Measurements from ENCODE around the gene PCNX4.

Gene PCNX4

DNA sequence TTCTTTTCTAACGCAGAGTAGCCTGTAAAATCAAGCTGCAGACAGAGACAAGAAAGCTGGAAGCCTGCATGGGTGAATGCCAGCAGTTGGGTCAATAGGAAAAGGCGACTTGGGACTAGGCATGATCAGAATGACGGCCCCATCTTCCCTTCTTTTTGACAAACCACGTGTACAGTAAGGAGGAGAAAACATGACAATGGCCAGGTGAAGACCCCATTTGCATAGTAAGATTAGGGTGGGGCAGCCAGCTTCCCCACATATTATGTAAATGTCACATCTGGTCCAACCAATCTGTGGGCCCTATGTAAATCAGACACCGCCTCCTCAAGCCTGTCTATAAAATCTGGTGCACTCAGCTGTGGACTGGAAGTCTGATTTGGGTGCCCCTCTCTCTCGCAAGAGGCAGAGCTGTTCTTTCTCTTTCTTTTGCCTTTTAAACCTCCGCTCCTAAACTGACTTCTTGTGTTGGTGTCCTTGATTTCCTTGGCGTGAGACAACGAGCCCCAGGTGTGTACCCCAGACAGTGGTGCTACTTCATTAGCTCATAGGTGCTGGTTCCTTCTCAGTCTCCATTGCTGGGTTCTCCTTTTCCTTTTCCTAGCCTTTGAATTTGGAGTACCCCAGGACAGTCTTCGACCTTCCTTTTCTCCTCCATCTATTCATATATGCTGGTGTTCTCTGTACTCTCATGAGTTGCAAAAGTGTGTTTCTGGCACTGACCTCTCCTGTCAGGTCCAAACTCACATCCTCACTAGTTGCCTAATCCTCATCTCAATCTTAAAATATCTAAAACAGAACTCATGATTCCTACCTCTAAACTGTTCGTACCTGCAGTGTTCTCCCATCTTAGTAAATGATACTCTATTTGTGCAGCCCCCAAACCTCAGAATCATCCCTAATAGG lies 82.9 kb downstream of the PCNX4 start:
- DNase-seq (ENCODE audit: low read depth, low spot score), result no peak

GRCh38 chr14:60175255-60175902 lies 83.7 kb downstream of the PCNX4 start:
- DNase-seq (ENCODE audit: low read depth, low spot score), result no peak

DNA sequence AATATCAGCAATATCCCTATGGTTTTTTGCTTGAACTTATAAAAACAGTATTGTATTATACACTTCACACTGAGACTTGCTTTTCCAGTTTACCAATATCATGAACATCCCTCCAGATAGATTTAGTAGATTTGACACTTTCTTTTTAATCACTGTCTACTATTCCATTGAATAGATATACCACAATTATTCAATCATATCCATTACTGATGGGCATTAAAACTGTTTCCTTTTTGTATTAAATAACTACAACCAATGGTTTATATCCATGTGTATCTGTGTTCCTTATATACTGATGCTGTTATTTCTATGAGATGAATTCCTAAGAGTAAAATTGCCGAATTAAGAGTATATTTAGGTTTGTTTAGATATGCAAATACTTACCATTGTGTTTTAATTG lies 86.4 kb downstream of the PCNX4 start:
- DNase-seq (ENCODE audit: low read depth, low spot score), result no peak

- no peak for DNase-seq (ENCODE audit: low read depth, low spot score)
These were observed 87.1 kb downstream of the PCNX4 start for GRCh38 chr14:60178820-60179219.

GRCh38 chr14:60179431-60179869 lies 87.7 kb downstream of the PCNX4 start:
- no peak for DNase-seq (ENCODE audit: low read depth, low spot score)

- no peak for DNase-seq (ENCODE audit: low read depth, low spot score)
These were observed 91.4 kb downstream of the PCNX4 start for GRCh38 chr14:60183138-60183537.

- no peak for DNase-seq (ENCODE audit: low read depth, low spot score)
These were observed 92.0 kb downstream of the PCNX4 start for GRCh38 chr14:60183741-60184140.

DNA sequence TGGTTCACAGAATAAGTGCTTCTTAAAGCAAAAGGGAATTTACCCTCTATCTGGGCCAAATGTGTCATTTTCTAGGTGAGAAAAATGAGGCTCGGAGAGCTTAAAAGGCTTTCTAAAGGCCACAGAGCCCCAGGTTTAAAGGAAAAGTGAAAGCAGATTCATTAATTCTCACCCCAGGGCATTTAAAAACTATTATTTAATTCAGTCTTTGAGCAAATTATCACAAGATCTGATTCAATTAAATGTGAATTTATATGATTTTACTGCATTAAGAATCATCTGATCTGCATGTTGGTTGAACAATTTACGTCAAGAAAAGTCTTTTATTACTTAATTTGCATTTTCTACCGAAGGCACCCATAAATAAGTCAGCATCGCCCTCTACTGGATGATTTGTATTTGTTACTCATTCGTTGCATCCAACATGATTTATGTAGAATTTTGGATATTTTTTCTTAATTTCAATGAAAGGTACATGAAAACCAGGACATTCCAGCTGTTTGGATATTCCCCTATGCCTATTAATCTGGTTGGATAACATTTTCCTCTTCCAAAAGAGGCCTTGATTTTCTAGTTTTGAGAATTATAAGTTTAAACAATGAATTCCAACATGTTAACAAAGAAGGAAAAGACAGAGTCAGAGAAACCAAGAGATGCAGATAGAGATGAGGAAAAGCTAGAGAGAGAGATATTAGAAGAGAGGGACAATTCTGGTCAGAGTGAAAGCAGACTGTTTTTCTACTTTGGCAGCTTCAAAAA lies 92.6 kb downstream of the PCNX4 start:
- no peak for DNase-seq (ENCODE audit: low read depth, low spot score)

DNA sequence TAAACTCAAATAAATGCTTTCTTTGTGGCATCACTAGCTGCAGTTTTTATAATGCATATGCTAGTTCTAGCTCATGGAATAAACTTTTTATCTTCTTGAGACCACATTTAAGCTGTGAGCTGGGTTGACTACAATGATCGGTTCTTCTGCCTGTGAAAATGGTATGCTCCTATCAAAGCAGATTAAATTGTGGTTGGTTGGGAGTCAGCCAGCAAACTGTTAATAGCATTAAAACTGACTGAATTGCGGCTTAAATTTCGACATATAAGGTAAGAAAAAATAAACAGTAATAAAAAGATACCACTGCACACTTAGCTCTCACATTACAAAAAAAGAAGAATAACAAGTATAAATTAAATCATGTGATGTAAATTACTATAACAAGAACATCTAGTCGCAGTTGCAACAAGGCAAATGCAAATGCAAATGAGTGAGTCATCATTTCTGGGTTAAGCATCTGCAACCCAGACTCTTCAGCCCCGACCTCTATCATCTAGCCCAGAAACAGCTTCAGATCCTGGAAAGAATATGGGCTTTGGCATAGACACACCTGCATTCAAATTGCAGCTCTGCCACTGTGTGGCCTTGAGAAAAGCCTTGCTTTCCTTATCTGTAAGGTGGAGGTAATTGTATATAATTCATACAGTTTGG lies 93.3 kb downstream of the PCNX4 start:
- no peak for DNase-seq (ENCODE audit: low read depth, low spot score)

GRCh38 chr14:60188115-60188514 lies 96.4 kb downstream of the PCNX4 start:
- no peak for DNase-seq (ENCODE audit: low read depth, low spot score)

DNA sequence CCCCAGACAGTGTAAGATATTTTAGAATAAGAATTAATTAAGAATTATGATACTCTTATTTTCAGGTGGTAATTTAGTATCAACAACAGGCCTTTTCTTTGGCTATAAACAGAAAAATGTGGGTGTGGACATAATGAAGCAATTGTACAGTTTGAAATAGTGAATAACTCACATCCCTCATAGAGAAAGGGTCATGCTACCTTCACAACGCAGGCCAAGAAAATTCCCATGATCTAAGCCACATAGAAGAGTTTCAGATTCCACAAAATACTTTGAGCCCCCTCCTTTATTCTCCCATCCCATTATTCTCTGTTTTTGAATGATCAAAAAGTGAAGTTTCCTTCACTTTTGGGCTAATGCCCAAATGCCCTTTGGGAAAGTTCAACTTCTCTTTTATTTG lies 97.0 kb downstream of the PCNX4 start:
- DNase-seq (ENCODE audit: low read depth, low spot score), result no peak

DNA sequence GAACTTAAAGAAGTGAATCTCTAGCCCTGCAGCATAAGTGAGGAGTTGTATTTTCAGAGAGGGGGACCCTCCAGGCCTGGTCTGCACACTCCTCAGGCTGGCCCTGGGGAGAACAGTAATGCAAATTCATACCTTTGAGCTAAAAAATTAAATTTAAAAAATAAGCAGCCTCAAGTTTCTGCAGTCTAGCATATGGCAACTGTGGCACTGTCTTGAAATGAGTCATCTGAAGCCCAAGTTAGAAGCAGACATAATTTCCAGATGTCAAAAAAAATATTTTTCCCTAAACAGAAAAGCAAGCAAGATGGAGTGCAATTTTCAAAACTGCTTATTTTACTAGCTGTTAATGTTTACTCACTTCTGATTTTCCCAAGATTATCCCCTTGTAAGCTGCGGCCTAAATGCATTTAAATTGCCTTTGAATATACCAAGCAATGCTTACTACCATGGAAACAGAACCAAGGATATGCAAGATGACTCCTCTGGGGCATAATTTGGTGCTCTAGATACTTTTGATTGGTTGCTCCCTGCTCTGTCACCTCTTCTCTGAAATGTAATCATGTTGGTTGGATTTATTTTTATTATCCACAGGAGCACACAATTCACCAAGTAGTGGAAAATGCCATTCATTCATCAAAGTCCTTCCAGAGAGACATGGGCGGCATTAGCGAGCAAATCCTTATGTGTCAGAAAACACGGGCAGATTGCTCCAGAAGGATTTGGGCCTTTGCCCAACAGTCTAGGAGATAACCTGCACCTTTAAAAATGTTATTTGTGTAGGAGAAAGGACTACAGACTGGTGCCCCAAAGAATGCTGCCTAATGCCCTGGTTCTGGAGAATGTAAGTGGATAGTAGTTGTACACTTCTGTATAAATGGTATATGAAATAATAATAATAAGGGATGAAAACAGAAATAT lies 98.5 kb downstream of the PCNX4 start:
- DNase-seq (ENCODE audit: low read depth, low spot score), result no peak

- no peak for DNase-seq (ENCODE audit: low read depth, low spot score)
These were observed 103.6 kb downstream of the PCNX4 start for GRCh38 chr14:60195179-60195810.

GRCh38 chr14:60196291-60196690 lies 104.6 kb downstream of the PCNX4 start:
- no peak for DNase-seq (ENCODE audit: low read depth, low spot score)

GRCh38 chr14:60197629-60198303 lies 106.0 kb downstream of the PCNX4 start:
- DNase-seq (ENCODE audit: low read depth, low spot score), result no peak

DNA sequence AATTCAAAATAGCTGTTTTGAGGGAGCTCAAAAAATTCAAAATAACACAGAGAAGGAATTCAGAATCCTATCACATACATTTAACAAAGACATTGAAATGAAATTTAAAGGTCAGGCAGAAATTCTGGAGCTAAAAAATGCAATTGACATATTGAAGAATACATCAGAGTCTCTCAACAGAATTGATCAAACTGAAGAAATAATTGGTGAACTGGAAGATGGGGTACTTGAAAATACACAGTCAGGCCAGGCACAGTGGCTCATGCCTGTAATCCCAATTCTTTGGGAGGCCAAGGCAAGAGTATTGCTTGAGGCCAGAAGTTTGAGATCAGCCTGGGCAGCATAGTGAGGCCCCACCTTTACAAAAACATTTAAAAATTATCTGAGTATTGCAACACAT lies 107.6 kb downstream of the PCNX4 start:
- DNase-seq (ENCODE audit: low read depth, low spot score), result no peak

DNA sequence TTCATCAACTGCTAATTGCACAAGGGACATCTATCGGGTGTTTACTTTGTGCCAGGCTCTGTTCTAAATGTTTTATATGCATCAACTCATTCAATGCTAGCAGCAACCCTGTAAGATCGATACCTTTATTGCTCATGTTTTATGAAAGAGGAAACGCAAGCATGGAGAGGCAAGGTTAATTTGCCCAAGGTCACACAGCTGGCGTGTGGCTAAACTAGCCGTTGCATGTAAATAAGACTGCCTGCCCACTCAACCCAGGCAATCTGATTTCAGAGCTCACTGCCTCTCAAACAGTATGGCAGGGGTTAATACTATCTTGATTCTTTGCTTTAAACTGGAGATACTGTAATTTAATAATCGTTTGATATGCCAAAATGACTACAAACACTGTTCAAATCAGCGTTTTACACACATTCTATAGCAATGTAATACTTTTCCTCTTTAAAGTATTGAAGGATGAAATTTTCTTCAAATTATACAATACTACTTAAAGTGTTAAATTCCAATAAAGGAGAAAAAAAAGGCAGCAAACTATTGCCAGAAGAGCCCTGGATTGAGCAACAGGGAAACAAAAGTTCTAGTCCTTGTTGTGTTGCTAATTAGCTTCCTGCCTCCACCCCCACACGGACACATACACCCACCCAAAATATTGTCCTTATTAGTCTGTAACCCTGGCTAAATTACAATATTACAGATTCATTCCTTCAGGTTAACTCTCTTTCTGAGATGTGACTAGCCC lies 112.5 kb downstream of the PCNX4 start:
- no peak for DNase-seq (ENCODE audit: low read depth, low spot score)

GRCh38 chr14:60204843-60205774 lies 113.4 kb downstream of the PCNX4 start:
- no peak for DNase-seq (ENCODE audit: low read depth, low spot score)
